HepG2 (cell line): ENCODE measurements around the gene PDGFA. TPM values are rescaled to one million over a fixed set of nuclear protein-coding genes. Genes with fewer than 3 reads are reported as not detected.

Source experiments
- ATAC-seq: fragments of 200-7000 bp; cut with Tn5 transposase; 3 replicates; pipeline ENCODE4 v1.9.1; 2020; ENCODE audit warnings: mild to moderate bottlenecking, moderate library complexity
- BruUV-seq: library from RNA; stranded (reverse); fragments of 400-500 nt; replicated peaks from 2 replicates; lab custom pipeline; 2021; lab: Mats Ljungman, UMichigan
- CTCF ChIA-PET: fragments of 300-600 bp; formaldehyde crosslinking; extraction: SDS; loops from one replicate; lab custom pipeline; 2021; ENCODE audit warnings: low total read pairs, inconsistent platforms, low intra/inter-chr PET ratio; lab: Yijun Ruan, JAX
- POLR2A ChIA-PET: fragments of 350-600 bp; sonication (Branson Sonifier 250); formaldehyde crosslinking; loops from one replicate; lab custom pipeline; 2020; ENCODE audit warnings: antibody characterized with exemption, inconsistent platforms; lab: Yijun Ruan, JAX
- DNase-seq: peaks from one replicate; pipeline ENCODE4 v3.0.0-alpha.2; 2015; ENCODE audit warnings: low spot score
- FAIRE-seq: peaks from 3 replicates; lab custom pipeline; 2011; peaks lifted over from hg19 to GRCh38; lab: Jason Lieb, UNC
- H2AFZ ChIP-seq: one replicate; pipeline ENCODE4 v1.6.1; 2011; ENCODE audit warnings: low read length, inconsistent platforms
- H3K27ac ChIP-seq: fragments of 300-600 bp; 3 replicates; pipeline ENCODE4 v1.8.0; 2011; ENCODE audit warnings: mixed run types, mild to moderate bottlenecking, mixed read lengths, low read length, inconsistent platforms; ENCODE audit not compliant: insufficient read depth; ENCODE audit errors: extremely low read length
- H3K27me3 ChIP-seq, 2 experiments: fragments of 200-600 bp in 1 of 2; 2 replicates in 1 of 2; 3 replicates in 1 of 2; pipeline versions ENCODE4 v1.6.0 to v1.8.0; 2011; ENCODE audit warnings: low read length in 2 of 2, mild to moderate bottlenecking in 2 of 2, moderate library complexity in 2 of 2, inconsistent platforms in 1 of 2; ENCODE audit not compliant: insufficient read depth in 2 of 2, control insufficient read depth in 1 of 2
- H3K36me3 ChIP-seq, 2 experiments: fragments of 200-600 bp in 1 of 2; replicated peaks in 1 of 2; 2 replicates in 1 of 2; 3 replicates in 1 of 2; pipeline versions ENCODE4 v1.5.1 to v1.8.0; 2011; ENCODE audit warnings: low read length in 2 of 2, inconsistent platforms in 1 of 2; ENCODE audit not compliant: insufficient read depth in 2 of 2, control insufficient read depth in 1 of 2
- H3K4me1 ChIP-seq: 2 replicates; pipeline ENCODE4 v1.5.1; 2012; ENCODE audit warnings: low read length, inconsistent platforms; ENCODE audit not compliant: insufficient read depth
- H3K4me2 ChIP-seq: 2 replicates; pipeline ENCODE4 v1.6.0; 2011; ENCODE audit warnings: low read depth, low read length, inconsistent platforms
- H3K4me3 ChIP-seq, 3 experiments: fragments of 200-600 bp in 1 of 3; sonication (generic), shearing (Covaris generic) in 1 of 3; replicated peaks in 1 of 3; 2 replicates each; pipeline ENCODE4 v1.5.1; 2011 to 2016; ENCODE audit warnings: low read length in 3 of 3, inconsistent platforms in 2 of 3, low read depth in 2 of 3, mild to moderate bottlenecking in 2 of 3, control low read depth in 1 of 3, mixed read lengths in 1 of 3; ENCODE audit not compliant: insufficient read depth in 1 of 3
- H3K79me2 ChIP-seq: one replicate; pipeline ENCODE4 v1.6.1; 2011; ENCODE audit warnings: low read length, inconsistent platforms; ENCODE audit not compliant: insufficient read depth
- H3K9ac ChIP-seq: 2 replicates; pipeline ENCODE4 v1.6.0; 2011; ENCODE audit warnings: mild to moderate bottlenecking, low read depth, low read length, inconsistent platforms; ENCODE audit not compliant: insufficient read depth
- H3K9me3 ChIP-seq: 2 replicates; pipeline ENCODE4 v1.5.1; 2012; ENCODE audit warnings: mild to moderate bottlenecking, low read length
- H4K20me1 ChIP-seq: 2 replicates; pipeline ENCODE4 v1.6.0; 2011; ENCODE audit warnings: inconsistent platforms, mild to moderate bottlenecking, low read length, moderate library complexity; ENCODE audit not compliant: insufficient read depth
- BORCS8-MEF2B ChIP-seq: sonication (generic); formaldehyde crosslinking; IDR thresholded peaks from 2 replicates; pipeline ENCODE4 v1.8.0; 2022; ENCODE audit warnings: mild to moderate bottlenecking, missing genetic modification reagents
- ELF1 ChIP-seq: sonication (generic); formaldehyde crosslinking; IDR thresholded peaks from 2 replicates; pipeline ENCODE4 v1.4.0; 2020; ENCODE audit warnings: missing genetic modification reagents
- SYNCRIP ChIP-seq: fragments of 200-400 bp; formaldehyde crosslinking; IDR thresholded peaks from 2 replicates; pipeline ENCODE4 v1.6.1; 2018; ENCODE audit warnings: mild to moderate bottlenecking, low read depth, low read length; ENCODE audit not compliant: insufficient read depth
- ZNF232 ChIP-seq: sonication (generic); formaldehyde crosslinking; IDR thresholded peaks from 2 replicates; pipeline ENCODE4 v1.4.0; 2020; ENCODE audit warnings: missing genetic modification reagents, borderline replicate concordance
- ZNF768 ChIP-seq: sonication (generic); formaldehyde crosslinking; IDR thresholded peaks from 2 replicates; pipeline ENCODE4 v1.4.0; 2020; ENCODE audit warnings: missing genetic modification reagents
- ZNF770 ChIP-seq: sonication (generic); formaldehyde crosslinking; IDR thresholded peaks from 2 replicates; pipeline ENCODE4 v1.5.0; 2020; ENCODE audit warnings: mild to moderate bottlenecking, missing genetic modification reagents
- ZNF800 ChIP-seq: sonication (generic); formaldehyde crosslinking; IDR thresholded peaks from 2 replicates; pipeline ENCODE4 v1.4.0; 2020; ENCODE audit warnings: missing genetic modification reagents
- WGBS: methylation state at CpG from one replicate; pipeline ENCODE4 v1.1.6; 2017; ENCODE audit warnings: low lambda C conversion rate; 5-methylcytosine and 5-hydroxymethylcytosine counted together
- in situ Hi-C: cut with HindIII; loops from 2 replicates; pipeline ENCODE4 v1.10.0; 2017; ENCODE audit warnings: low pct_unique_long_range_greater_than_20kb; ENCODE audit not compliant: extremely low pct_ligation_motif_present
- intact Hi-C: fragments of 100-400 bp; cut with micrococcal nuclease; formaldehyde crosslinking; loops from one replicate; pipeline ENCODE4 v1.10.0; 2022; ENCODE audit not compliant: unreplicated experiment
- polyA plus RNA-seq, 8 experiments: library from polyadenylated mRNA; depleted of rRNA in 3 of 8; stranded (reverse) in 7 of 8; unstranded in 1 of 8; fragments of >200 nt; fragmentation: Illumina TruSeq in 4 of 8; extraction: Trizol in 4 of 8; gene quantifications; 2 replicates each; pipeline versions ENCODE4 v1.2.1 to v1.2.3, GENCODE V29; 2011 to 2016; ENCODE audit warnings: low read depth in 4 of 8, missing spikeins in 1 of 8, mixed read lengths in 1 of 8; ENCODE audit not compliant: insufficient read depth in 1 of 8
- total RNA-seq, 5 experiments: library from RNA; depleted of rRNA; stranded (reverse); fragments of >200 nt; fragmentation: Illumina TruSeq; extraction: Trizol; gene quantifications; 2 replicates each; pipeline ENCODE4 v1.2.3, GENCODE V29; 2016; ENCODE audit warnings: low read depth in 1 of 5
- TF ChIP-seq, protein P1 (sequence below): sonication (generic); formaldehyde crosslinking; IDR thresholded peaks from 2 replicates; pipeline ENCODE4 v1.8.1; 2023; ENCODE audit warnings: missing genetic modification reagents, mild to moderate bottlenecking, borderline replicate concordance

Gene PDGFA
- total and polyA plus RNA-seq, 2 of the 13 experiments (the other 11 are each of a cell fraction or from before 2014, with no cell fraction given), result 1.5 to 3.4 TPM

- H4K20me1 ChIP-seq, result no peaks in the 10 kb centered on the region
- H3K4me1 ChIP-seq, result peaks cover 25% of the 10 kb centered on the region
- H3K9ac ChIP-seq, result no peak overlapping the region
- no peaks in the 10 kb centered on the region for H3K79me2 ChIP-seq
- no peak overlapping the region for H3K4me3 ChIP-seq
- no peaks in the 10 kb centered on the region for H3K36me3 ChIP-seq
- ChIA-PET CTCF (no interaction called here), POLR2A (no interaction called here)
- H2AFZ ChIP-seq, result no peak overlapping the region
- DNase-seq (no peak), FAIRE-seq (no peak), ATAC-seq (no peak)
- TF ChIP-seq ZNF770 (CRISPR knock-in tag) (peak; percentile 83), ZNF800 (no peak), BORCS8-MEF2B (CRISPR knock-in tag) (no peak)
- intact Hi-C loops, result loop anchor here (10.0 kb wide), 1 partner anchor 81 kb away; no protein-coding TSS in a partner anchor
- no peak overlapping the region for H3K4me2 ChIP-seq
- H3K27ac ChIP-seq, result no peak overlapping the region
- H3K27me3 ChIP-seq, result peaks cover 3 to 30% of the 10 kb centered on the region in 2 experiments
- BruUV-seq, result no TSS peak
- H3K9me3 ChIP-seq, result no peaks in the 10 kb centered on the region
- 79% methylated on average over 5 of the region's 8 CpGs for WGBS
- in situ Hi-C loops, result no loop called here
These were observed 14.4 kb upstream of the PDGFA start for GRCh38 chr7:534075-534474.

DNA sequence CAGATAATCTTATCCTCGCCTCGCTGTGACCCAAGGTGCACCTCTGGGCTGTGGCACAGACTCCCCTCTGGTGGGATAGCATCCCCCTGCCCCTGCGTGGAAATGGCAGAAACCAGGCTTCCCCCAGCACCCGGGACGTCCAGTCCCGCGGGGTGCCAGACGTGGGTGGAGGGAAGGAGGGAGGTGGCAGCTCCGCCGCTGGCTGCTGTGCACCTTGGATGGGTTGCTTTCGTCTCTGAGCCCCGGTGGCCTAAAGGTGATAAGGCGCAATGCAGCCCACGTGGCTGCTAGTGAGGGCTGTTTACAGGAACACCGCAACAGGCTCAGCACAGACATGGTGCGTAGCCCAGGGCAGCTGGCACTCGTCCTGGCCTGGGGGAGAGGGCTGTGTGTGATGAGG, 13.6 kb upstream of the PDGFA start:
- Histone ChIP-seq H3K27ac (no peak overlapping the region), H3K27me3 (peaks cover 3 to 30% of the 10 kb centered on the region in 2 experiments), H3K79me2 (no peaks in the 10 kb centered on the region), H3K9ac (no peak overlapping the region), H3K36me3 (no peaks in the 10 kb centered on the region), H3K9me3 (no peaks in the 10 kb centered on the region), H2AFZ (no peak overlapping the region), H3K4me2 (no peak overlapping the region), H4K20me1 (no peaks in the 10 kb centered on the region), H3K4me3 (no peak overlapping the region; a peak in 1 of 6 replicates), H3K4me1 (peaks cover 17% of the 10 kb centered on the region)
- ChIA-PET POLR2A (no interaction called here), CTCF (no interaction called here)
- TF ChIP-seq ZNF232 (CRISPR knock-in tag), result no peak
- TF ChIP-seq, protein P1, sequence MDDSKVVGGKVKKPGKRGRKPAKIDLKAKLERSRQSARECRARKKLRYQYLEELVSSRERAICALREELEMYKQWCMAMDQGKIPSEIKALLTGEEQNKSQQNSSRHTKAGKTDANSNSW (CRISPR knock-in tag), result no peak
- no peak for TF ChIP-seq ELF1 (CRISPR knock-in tag)
- TF ChIP-seq ZNF768 (CRISPR knock-in tag), result peak; percentile 98
- no peak for TF ChIP-seq SYNCRIP
- intact Hi-C loops, result loop anchor here (10.0 kb wide), 1 partner anchor 82 kb away; no protein-coding TSS in a partner anchor
- FAIRE-seq (no peak), DNase-seq (no peak), ATAC-seq (no peak)
- no TSS peak for BruUV-seq
- 44% methylated on average over 7 of the region's 17 CpGs for WGBS
- in situ Hi-C loops, result no loop called here
